ENCODE data around the gene RBM6.
"Not testable (repeated sequence)": the region's sequence is repeated elsewhere in the genome, so short reads cannot be mapped to it uniquely, and the experiment has no call there.

Gene RBM6

DNA sequence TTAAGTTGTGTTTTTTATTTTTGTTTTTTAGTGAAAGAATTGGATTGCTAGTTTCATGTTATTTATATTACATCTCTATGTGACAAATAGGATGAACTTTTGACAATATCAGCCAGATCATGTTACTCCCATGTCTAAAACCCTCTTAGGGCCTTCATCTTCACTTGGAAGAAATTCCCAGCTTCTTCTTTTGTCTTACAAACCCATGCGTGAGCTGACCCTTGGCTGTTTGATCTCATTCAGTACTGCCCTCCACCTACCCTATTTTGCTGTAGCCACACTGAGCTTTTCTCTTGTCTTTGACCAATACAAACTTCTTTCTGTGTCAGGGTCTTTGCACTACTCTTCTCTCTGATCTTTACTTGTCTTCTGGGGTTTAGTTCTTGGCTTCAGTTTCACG lies 37.0 kb downstream of the RBM6 start:
- DNase-seq (ENCODE audit: low read depth), result no peak

DNA sequence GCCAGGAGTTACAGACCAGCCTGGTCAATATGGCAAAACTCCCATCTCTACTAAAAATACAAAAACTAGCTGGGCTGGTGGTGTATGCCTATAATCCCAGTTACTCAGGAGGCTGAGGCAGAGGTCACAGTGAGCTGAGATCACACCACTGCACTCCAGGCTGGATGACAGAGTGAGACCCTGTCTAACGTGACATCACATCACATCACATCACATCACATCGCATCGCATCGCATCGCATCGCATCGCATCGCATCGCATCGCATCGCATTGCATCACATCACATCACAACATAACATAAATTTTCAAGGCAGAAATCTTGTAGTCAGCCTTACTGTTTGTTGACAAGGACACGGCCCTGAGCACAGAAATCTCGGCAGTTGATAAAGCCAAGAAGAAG lies 44.4 kb downstream of the RBM6 start:
- DNase-seq (ENCODE audit: low read depth), result no peak

DNA sequence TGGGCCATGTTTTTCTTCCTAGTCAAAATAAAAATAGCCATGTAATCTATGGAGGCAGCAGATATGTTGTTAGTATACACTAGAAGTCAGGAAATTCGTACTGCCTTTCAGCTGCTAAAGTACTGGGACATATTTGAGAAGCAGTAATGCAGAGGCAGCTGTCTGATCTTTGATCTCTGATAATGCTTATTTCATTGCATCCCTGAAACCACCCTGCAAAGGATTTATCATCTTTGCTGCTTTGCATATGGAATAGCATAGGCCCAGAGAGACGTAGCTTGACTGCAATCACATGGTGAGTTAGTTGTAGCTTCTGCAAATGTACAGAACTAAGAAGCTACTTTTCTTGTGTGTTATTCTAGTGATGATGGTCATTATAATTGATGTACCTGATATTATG lies 52.4 kb downstream of the RBM6 start:
- DNase-seq (ENCODE audit: low read depth), result no peak

DNA sequence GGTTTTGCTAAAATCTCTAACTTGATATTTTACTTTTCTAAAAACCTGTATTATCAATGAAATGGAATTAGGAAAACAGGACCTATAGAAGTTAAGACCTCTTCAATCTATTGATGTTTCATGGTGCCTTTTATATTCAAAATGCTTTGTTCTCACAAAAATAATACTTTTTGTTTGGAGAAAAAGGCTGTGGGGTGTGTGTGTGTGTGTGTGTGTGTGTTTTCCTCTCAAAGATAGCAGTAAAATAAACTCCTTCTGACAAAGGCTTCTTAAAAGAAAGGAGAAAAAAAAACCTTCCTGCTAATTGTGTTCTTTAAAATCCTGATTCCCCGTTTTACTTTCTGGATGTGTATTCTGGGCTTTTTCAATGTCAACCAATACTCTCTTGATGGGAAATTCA lies 54.5 kb downstream of the RBM6 start:
- DNase-seq (ENCODE audit: low read depth), result no peak

DNA sequence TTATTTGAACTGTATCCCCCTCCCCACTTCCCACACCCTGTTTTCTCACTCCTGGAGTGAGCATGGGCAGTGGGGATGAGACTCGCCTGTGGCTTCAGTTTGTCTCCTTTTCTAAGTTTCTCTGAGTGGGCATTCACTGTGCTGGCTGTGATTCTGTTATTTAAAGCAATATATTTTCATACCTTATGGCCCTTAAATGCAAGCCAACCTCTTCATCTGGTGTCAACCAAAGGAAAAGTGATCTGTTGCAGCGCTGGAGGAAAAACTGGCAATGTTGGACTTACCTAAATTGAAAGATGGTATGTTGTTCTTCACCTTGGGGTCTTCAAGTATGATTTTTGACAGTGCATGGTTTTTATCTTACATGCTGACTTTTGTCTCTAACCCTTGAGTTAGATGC lies 56.1 kb downstream of the RBM6 start:
- DNase-seq (ENCODE audit: low read depth), result no peak

DNA sequence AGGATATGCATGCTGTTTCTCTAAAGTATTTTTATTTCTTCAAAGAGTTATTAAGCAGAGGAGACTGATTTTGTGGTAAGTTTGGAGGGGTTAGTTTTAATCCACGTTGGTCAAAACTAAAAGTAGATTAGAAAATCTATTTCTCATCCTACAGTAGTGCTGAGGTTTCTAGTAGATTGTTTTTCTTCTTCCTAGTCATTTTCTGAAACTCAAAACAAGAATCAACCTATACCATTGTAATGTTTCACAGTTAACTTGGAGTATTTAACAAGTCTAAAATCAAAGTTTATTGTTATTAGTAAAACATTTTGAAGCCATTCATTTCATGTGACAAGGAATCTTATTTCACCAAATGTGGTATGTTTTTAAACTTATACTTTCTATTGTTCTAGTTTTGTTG lies 57.9 kb downstream of the RBM6 start:
- no peak for DNase-seq (ENCODE audit: low read depth)

DNA sequence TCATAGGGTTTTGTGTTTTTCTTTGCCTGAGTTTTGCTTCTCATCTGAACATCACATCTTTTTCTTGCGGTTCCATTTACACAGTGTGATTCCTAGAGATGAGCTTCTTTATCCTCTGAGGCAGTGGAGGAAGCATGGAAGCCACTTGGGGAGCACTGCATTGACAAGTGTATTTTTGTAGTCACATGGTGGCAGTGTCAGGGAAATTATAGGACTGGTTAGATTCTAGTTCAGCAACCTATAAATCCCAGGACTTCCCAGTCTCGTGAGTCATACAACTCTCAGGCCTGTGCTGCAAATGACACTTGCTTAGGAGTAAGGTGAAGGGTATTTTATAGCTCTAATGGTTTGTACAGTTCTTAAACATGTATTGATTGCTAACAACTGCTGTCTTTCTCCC lies 58.4 kb downstream of the RBM6 start:
- no peak for DNase-seq (ENCODE audit: low read depth)

DNA sequence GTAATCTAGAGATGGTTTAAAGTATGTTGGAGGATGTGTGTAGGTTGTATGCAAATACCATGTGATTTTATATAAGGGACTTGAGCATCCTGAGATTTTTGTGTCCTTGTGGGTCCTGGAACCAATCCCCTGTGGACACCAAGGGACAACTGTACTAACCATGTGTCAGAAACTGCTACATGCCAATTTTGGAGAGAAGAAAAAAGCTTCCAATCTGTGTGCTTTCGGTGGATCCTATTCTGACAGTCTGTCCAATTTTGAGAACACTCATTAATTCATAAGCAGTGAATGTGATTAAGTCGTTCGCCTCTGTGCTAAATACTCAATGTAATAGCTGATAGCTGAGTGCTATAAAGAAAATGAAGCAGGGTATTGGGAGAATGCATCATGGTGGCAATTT lies 61.6 kb downstream of the RBM6 start:
- DNase-seq (ENCODE audit: low read depth), result no peak

DNA sequence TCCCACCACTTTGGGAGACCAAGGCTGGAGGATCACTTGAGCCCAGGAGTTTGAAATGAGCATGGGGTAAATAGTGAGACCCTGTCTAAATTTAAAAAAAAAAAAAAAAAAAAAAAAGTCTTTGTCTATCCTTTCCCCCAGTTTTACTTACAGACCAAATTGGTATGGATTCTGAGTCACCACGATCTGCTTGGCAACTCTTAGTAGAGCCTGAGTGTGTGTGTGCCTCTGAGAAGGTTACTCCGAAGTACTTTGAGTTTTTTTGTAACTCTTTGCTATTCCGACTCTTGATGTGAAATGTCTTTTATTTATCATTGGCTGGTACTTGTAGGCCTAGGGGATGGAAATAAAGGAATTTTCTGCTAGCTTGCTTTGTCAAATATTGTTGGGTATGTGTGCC lies 63.3 kb downstream of the RBM6 start:
- DNase-seq (ENCODE audit: low read depth), result no peak

DNA sequence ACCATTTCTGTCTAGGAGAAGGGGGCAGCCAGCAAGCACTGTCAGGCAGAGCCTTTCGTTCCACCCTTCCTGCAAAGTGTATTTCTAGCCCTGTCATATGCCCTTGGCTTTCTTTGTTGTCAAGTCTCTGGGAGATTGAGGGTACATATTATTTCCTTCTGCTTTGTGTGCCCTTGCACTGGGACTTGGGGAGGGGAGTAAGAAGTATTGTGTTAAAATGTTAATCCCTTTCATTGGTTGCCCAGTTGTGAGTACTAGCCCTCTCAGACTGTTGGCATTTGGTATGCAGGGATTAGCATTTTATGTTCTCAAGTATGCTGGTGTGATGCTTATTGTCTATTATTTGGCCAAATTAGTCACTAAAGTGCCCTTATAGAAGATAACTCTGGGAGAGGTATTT lies 63.9 kb downstream of the RBM6 start:
- no peak for DNase-seq (ENCODE audit: low read depth)

DNA sequence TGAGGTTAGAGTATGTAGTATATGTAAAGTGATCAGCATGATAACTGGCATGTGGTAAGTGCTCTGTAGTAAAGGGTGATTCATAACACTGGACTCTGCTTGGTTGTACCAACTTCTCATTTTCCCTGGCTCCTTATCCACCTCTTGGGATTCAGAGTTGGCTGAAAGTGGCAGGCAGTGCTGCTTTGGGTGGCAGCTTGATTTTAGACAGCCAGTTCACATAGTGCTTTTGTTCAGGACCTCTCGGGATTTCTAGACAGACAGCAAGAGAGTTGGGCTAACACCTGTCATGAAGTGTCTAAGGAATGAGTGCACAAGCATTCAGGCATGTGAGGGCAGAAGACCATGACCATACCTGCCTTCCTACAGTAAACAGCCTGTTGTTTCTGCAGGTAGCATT lies 69.0 kb downstream of the RBM6 start:
- no peak for DNase-seq (ENCODE audit: low read depth)

DNA sequence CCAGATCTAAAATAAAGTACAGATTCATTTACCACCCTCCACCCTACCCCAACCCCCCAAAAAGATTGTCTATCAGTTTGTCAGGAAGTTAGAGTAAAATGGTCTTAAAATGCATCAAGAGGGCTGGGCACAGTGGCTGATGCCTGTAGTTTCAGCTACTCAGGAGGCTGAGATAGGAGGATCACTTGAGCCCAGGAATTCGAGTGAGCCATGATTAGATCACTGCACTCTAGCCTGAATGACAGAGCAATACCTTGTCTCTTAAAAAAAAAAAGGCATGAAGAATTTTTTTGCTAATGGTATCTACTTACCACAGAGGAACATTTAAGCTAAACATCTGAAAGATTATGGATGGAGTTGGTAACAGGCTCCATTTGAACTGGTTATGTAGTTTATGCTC lies 71.0 kb downstream of the RBM6 start:
- no peak for DNase-seq (ENCODE audit: low read depth)

DNA sequence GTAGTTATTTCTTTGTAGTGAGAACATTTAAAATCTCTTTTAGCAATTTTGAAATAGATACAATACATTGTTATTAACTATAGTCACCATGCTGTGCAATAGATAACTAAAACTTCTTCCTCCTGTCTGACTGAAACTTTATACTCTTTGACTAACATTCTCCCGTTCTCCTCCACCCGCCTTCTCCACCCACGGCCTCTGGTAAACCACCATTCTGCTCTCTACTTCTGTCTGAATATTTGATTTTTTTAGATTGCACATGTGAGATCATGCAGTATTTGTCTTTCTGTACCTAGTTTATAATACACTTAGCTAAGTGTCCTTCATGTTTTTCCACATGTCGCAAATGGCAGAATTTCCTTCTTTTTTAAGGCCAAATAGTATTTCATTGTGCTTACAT lies 76.0 kb downstream of the RBM6 start:
- no peak for DNase-seq (ENCODE audit: low read depth)

DNA sequence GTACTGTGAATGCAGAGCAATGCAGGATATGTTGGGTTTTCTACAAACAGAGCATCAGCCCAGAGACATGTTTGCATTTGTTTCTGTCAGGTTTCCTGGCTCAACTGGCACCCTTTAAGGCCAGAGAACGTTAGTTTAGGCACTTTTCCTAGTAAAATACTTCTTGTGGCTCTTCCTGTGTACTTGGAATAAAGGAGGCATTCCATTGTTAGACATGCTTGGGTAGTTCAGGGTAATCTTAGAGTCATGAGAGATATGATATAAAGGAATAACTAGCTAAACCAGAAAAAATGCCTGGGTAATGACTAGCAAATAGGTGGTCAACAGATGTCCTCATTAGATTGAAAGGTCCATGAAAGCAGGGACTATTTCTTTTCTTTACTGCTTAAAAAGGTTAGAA lies 88.4 kb downstream of the RBM6 start:
- DNase-seq (ENCODE audit: low read depth), result no peak

DNA sequence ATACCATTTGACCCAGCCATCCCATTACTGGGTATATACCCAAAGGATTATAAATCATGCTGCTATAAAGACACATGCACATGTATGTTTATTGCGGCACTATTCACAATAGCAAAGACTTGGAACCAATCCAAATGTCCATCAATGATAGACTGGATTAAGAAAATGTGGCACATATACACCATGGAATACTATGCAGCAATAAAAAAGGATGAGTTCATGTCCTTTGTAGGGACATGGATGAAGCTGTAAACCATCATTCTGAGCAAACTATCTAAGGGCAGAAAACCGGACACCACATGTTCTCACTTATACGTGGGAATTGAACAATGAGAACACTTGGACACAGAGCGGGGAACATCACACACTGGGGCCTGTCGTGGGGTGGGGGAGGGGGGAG lies 91.3 kb downstream of the RBM6 start:
- DNase-seq (ENCODE audit: low read depth), result not testable (repeated sequence)

DNA sequence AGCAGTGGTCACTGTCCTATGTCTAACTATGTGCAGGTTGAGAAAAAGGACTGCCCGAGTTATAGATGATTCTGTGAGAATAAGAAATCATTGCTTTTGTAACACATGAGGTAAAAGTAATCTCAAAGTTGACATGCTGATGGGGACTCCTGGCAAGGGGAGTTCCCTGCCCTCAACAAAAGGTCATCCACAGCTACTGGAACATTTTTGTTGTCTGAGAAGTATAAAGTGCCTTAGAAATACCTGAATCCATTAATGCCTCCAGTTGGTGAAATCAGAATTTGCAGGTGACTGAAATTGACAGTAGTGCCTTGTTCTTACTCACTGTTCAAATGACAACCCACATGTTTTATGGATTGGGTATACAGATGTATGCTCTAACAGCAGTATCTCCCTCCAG lies 105.0 kb downstream of the RBM6 start:
- DNase-seq (ENCODE audit: low read depth), result no peak

DNA sequence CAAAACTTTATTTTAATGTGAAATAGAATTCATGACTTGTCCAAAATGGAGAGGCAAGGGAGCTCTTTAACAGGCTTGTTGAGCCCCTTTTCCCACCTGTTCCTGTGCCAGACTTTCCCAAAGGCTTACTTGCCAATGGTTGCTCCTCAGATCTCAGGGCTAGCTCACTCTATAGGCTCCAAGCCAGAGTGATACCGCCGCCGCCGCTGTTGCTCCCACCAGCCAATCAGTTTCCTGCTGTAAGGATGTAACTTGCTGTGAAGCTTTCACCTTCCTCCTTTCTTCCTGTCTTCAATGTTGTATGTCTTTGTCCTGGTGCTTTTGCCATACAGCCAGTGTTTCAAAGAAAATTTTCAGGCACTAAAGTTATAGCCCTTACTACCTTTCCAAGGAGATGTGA lies 107.5 kb downstream of the RBM6 start:
- no peak for DNase-seq (ENCODE audit: low read depth)

DNA sequence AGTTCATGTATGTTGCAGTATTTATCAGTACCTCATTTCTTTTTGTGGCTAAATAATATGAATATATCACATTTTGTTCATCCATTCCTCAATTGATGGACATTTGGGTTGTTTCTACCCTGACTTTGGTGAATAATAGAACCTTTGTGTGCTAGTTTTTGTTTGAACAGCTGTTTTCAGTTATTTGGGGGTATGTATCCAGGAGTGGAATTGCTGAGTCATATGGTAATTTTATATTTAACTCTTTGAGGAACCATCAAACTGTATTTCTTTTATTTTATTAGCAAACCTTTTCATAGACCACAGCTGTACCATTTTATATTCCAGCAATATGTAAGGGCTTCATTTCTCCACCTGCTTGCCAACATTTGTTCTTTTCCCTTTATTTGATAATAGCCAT lies 110.4 kb downstream of the RBM6 start:
- DNase-seq (ENCODE audit: low read depth), result no peak

DNA sequence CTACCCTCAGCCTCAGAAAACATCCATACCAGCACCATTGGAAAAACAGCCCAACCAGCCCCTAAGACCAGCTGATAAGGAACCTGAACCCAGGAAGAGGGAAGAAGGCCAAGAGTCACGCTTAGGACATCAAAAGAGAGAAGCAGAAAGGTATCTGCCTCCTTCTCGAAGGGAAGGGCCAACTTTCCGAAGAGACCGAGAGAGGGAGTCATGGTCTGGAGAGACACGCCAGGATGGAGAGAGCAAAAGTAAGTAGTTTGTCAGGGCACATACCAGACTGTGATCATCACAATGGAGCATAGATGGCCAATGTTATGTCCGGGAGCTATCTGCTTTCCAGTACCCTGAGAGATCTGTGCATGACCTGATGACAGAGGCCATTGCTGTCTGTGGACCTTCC lies 117.8 kb downstream of the RBM6 start:
- no peak for DNase-seq (ENCODE audit: low read depth)

DNA sequence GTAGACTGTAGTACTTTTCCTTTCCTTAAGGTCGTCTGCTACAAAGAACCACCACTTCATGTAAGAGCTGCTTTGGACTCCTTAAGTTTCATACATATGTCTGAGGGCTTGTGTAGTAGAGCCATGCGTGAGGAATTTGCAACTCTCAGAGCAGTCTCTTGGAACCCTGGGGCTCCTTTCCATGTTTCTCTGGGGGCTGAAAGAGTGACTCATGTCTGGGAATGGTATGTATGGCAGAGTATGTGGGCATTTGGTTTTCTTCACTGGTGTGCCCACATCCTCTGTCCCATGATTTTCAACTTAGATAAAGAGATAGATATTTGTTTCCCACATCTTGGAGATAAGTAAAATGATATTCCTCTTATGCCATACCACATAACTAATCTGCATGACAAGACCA lies 128.2 kb downstream of the RBM6 start:
- DNase-seq (ENCODE audit: low read depth), result no peak

DNA sequence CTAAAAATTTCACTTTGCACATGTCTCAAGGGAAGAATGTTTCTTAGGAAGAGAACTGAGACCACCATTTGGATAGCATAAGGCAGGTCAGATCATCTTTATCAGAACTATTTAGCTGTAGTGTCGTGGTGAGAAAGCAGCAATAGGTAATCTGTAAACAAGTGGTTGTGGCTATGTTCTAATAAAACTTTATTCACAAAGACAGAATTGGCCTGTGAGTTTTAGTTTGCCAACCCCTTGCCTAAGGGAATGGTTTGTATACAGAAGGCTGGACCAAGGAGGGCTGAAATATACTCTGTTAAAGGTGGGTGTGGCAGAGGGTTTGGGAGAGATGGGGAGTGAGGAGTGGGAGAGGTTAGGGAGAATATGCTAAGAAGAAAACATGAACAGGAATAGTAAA lies 138.1 kb downstream of the RBM6 start:
- DNase-seq (ENCODE audit: low read depth), result no peak

DNA sequence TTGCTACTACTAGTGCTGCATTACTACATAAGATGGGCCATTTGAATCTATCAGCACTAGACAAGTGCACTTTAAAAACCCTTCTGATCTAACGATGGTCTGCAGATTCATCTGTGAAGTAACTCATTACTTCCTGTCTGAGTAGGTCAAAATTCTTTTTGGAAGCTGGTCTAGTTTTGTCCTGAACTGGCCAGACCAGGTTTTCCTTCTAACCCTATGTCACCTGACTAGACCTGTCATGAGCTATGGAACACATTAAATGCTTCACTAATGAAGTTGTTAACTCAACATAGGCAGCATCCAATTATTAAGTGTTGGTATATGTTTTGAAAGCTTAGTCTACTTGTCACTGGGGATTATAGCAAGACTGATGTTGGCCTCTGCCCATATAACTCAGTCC lies 138.7 kb downstream of the RBM6 start:
- DNase-seq (ENCODE audit: low read depth), result no peak

DNA sequence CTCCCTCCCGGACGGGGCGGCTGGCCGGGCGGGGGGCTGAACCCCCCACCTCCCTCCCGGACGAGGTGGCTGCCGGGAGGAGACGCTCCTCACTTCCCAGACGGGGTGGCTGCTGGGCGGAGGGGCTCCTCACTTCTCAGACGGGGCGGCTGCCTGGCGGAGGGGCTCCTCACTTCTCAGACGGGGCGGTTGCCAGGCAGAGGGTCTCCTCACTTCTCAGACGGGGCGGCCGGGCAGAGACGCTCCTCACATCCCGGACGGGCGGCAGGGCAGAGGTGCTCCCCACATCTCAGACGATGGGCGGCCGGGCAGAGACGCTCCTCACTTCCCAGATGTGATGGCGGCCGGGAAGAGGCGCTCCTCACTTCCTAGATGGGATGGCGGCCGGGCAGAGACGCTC lies 145.0 kb downstream of the RBM6 start:
- DNase-seq (ENCODE audit: low read depth), result not testable (repeated sequence)

DNA sequence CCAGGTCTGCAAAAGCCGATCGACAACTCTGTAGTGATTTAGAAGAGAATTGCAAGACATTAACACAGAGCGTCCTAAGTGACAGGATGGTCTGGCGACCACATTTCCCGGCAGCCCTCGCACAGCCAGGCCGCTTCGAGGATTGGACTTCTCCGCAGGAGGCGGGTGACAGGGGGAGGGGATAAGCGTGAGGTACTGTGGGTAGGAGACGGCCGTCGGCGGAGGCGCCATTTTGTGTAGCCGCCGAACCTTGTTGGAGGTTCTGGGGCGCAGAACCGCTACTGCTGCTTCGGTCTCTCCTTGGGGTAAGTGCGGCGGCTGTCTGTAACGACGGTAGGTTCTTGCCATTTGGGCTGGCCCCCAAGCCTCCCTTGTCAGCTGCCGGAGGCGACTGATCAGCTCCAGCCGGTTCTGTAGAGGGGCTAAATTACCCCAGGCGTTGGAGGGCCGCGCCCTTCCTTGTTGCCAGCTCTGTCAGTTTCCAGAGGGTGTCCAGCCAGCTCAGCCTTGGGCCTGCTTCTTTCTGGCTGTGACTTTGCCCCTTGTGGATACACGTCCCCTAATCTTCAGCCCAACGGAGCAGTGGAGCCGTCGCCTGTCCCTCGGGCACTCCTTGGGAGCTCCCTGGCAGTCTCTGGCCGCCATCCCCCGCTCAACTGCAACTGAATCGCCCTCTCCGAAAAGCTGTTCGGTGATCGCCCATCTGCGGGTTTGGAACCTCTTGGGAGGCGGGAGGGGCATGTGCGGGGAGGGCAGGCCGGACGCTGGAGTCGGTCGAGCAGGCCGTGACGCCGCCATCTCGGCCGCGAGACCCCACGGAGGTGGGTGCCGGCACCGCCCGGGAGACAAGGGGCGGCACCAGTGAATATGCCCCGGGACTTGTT lies 149.0 kb downstream of the RBM6 start, which contains the start of gene RBM5:
Gene RBM5, plus strand, starts transcription at position 195 of the 884 bp plus-strand sequence. CDS start 1,516 bp downstream, outside the sequence.
- peak; percentile 89 for DNase-seq (ENCODE audit: low read depth)
